ENCODE measurements around the gene UNC13A.

Gene UNC13A

GRCh38 chr19:17626456-17627015 is 61.6 kb downstream of the UNC13A start:
- DNase-seq (ENCODE audit: low read depth in 3 of 3) = no peak

- no peak for DNase-seq (ENCODE audit: low read depth in 3 of 3)
Observed at GRCh38 chr19:17625980-17626379, 62.2 kb downstream of the UNC13A start.

GRCh38 chr19:17625043-17625442 is 63.1 kb downstream of the UNC13A start:
- DNase-seq (ENCODE audit: low read depth in 3 of 3) = no peak

GRCh38 chr19:17624314-17624991 is 63.7 kb downstream of the UNC13A start:
- no peak for DNase-seq (ENCODE audit: low read depth in 3 of 3)

- DNase-seq (ENCODE audit: low read depth in 3 of 3) = no peak
Observed at GRCh38 chr19:17623224-17623935, 64.8 kb downstream of the UNC13A start.

GRCh38 chr19:17620696-17621095 is 67.5 kb downstream of the UNC13A start:
- no peak for DNase-seq (ENCODE audit: low read depth in 3 of 3)

GRCh38 chr19:17618936-17619335 is 69.2 kb downstream of the UNC13A start:
- DNase-seq (ENCODE audit: low read depth in 3 of 3) = no peak

- DNase-seq (ENCODE audit: low read depth in 3 of 3) = no peak
Observed at GRCh38 chr19:17618281-17618903, 69.8 kb downstream of the UNC13A start.

GRCh38 chr19:17617807-17618192 is 70.4 kb downstream of the UNC13A start:
- DNase-seq (ENCODE audit: low read depth in 3 of 3) = no peak

- no peak for DNase-seq (ENCODE audit: low read depth in 3 of 3)
Observed at GRCh38 chr19:17616961-17617806, 71.0 kb downstream of the UNC13A start.

- no peak for DNase-seq (ENCODE audit: low read depth in 3 of 3)
Observed at GRCh38 chr19:17616686-17616960, 71.5 kb downstream of the UNC13A start.

- DNase-seq (ENCODE audit: low read depth in 3 of 3) = no peak
Observed at GRCh38 chr19:17615889-17616685, 72.1 kb downstream of the UNC13A start.

- DNase-seq (ENCODE audit: low read depth in 3 of 3) = no peak
Observed at GRCh38 chr19:17614476-17614875, 73.7 kb downstream of the UNC13A start.

- no peak for DNase-seq (ENCODE audit: low read depth in 3 of 3)
Observed at GRCh38 chr19:17611462-17612244, 76.5 kb downstream of the UNC13A start.

GRCh38 chr19:17610384-17610783 is 77.8 kb downstream of the UNC13A start:
- DNase-seq (ENCODE audit: low read depth in 3 of 3) = no peak

GRCh38 chr19:17607936-17608335 is 80.2 kb downstream of the UNC13A start:
- DNase-seq (ENCODE audit: low read depth in 3 of 3) = no peak

GRCh38 chr19:17606590-17607185 is 81.5 kb downstream of the UNC13A start:
- DNase-seq (ENCODE audit: low read depth in 3 of 3) = no peak

- peak; percentile 65 to 81 (median 78) for DNase-seq (ENCODE audit: low read depth in 3 of 3)
Observed at GRCh38 chr19:17605761-17606589, 82.2 kb downstream of the UNC13A start.

GRCh38 chr19:17605117-17605516 is 83.0 kb downstream of the UNC13A start:
- DNase-seq (ENCODE audit: low read depth in 3 of 3) = no peak
